Erythroblast (primary cell): ENCODE measurements around the gene PARP3.

Experiments
- DNase-seq, 2 experiments: peaks; one replicate each; lab custom pipeline; 2025; lab: John Stamatoyannopoulos, UW
- GATA1 ChIP-seq: IDR thresholded peaks from 2 replicates; pipeline ENCODE4 v1.6.1; 2011; ENCODE audit warnings: low read depth, mild to moderate bottlenecking, control low read depth, low read length, moderate library complexity
- POLR2A ChIP-seq: IDR thresholded peaks from 2 replicates; pipeline ENCODE4 v1.6.1; 2011; ENCODE audit warnings: mild to moderate bottlenecking, low read length

The PARP3 gene

GRCh38 chr3:51929420-51930003, 12.7 kb upstream of the PARP3 start:
- TF ChIP-seq POLR2A (no peak), GATA1 (no peak)
- no peak for DNase-seq

GRCh38 chr3:51930439-51930838, 11.7 kb upstream of the PARP3 start:
- no peak for TF ChIP-seq GATA1
- no peak for TF ChIP-seq POLR2A
- DNase-seq, result no peak

GRCh38 chr3:51931756-51932155, 10.4 kb upstream of the PARP3 start:
- TF ChIP-seq POLR2A (no peak), GATA1 (no peak)
- DNase-seq, result no peak

- TF ChIP-seq GATA1 (no peak), POLR2A (no peak)
- no peak for DNase-seq
Measured at GRCh38 chr3:51932471-51933370, 9.4 kb upstream of the PARP3 start.

GRCh38 chr3:51933471-51934138, 8.6 kb upstream of the PARP3 start:
- DNase-seq, result no peak
- TF ChIP-seq GATA1, result no peak
- no peak for TF ChIP-seq POLR2A

- TF ChIP-seq GATA1 (no peak), POLR2A (no peak)
- DNase-seq, result no peak
Measured at GRCh38 chr3:51934139-51934850, 7.9 kb upstream of the PARP3 start.

GRCh38 chr3:51934991-51935885, 6.9 kb upstream of the PARP3 start:
- TF ChIP-seq POLR2A (no peak), GATA1 (no peak)
- DNase-seq, result no peak

GRCh38 chr3:51935886-51936755, 6.0 kb upstream of the PARP3 start:
- TF ChIP-seq GATA1, result no peak
- no peak for TF ChIP-seq POLR2A
- no peak for DNase-seq

GRCh38 chr3:51937014-51937413, 5.1 kb upstream of the PARP3 start:
- no peak for TF ChIP-seq POLR2A
- no peak for TF ChIP-seq GATA1
- DNase-seq, result peak; percentile 18 to 57

GRCh38 chr3:51937611-51938450, 4.3 kb upstream of the PARP3 start:
- no peak for TF ChIP-seq POLR2A
- TF ChIP-seq GATA1, result no peak
- DNase-seq, result no peak
